ENCODE results near the gene PBX1. TPM values are rescaled to one million over a fixed set of nuclear protein-coding genes. Genes with fewer than 3 reads are reported as not detected.

Gene PBX1
- total RNA-seq, 1 donor from 2014 or later = 44.2 TPM

DNA sequence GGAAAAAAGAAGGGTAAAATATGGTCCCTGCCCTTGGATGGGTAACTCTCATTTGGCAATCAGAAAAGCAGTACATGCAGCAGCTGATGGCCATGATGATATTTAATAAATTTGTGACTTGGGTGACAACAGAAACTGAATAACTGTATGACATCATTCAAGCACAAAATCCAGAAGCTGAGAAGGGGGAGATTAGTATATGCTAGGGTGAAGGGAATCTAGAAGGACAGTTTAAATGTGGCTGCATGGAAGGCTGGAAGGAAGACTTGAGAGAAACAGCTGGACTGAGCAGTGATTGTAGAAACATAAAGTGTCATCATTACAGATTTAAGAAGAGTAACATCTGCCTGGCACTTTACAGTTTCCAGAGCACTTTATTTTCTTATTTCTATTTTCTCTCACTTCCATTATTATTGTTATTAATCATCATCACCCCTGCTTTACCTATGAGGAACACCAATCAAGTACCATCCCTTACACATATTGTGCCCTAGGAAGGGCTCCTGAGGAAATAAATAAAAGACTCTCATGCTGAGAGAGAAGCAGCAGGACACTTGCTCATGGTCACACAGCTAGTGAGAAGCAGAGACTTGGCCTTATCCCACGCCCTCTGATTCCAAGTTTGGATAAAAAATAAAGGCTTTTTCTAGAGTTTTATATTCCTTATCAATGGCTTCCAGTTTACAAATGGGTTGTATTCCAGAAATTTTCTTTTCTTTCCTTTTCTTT is 207.2 kb downstream of the PBX1 start:
- Mint-ChIP-seq H3K4me1 (ENCODE audit: unreplicated experiment) (peaks cover 5% of the 10 kb centered on the region), H3K9me3 (ENCODE audit: unreplicated experiment) (no peaks in the 10 kb centered on the region), H3K36me3 (ENCODE audit: low read depth, unreplicated experiment) (no peaks in the 10 kb centered on the region), H3K4me3 (ENCODE audit: unreplicated experiment) (no peak overlapping the region), H3K27ac (ENCODE audit: unreplicated experiment) (no peak overlapping the region), H3K27me3 (ENCODE audit: unreplicated experiment) (peaks cover 1% of the 10 kb centered on the region)
- TF ChIP-seq, protein P1, sequence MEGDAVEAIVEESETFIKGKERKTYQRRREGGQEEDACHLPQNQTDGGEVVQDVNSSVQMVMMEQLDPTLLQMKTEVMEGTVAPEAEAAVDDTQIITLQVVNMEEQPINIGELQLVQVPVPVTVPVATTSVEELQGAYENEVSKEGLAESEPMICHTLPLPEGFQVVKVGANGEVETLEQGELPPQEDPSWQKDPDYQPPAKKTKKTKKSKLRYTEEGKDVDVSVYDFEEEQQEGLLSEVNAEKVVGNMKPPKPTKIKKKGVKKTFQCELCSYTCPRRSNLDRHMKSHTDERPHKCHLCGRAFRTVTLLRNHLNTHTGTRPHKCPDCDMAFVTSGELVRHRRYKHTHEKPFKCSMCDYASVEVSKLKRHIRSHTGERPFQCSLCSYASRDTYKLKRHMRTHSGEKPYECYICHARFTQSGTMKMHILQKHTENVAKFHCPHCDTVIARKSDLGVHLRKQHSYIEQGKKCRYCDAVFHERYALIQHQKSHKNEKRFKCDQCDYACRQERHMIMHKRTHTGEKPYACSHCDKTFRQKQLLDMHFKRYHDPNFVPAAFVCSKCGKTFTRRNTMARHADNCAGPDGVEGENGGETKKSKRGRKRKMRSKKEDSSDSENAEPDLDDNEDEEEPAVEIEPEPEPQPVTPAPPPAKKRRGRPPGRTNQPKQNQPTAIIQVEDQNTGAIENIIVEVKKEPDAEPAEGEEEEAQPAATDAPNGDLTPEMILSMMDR (IDR thresholded peaks at IDR 0.05; ENCODE audit: unreplicated experiment) = no peak
- no peak for DNase-seq (ENCODE audit: low spot score)

DNA sequence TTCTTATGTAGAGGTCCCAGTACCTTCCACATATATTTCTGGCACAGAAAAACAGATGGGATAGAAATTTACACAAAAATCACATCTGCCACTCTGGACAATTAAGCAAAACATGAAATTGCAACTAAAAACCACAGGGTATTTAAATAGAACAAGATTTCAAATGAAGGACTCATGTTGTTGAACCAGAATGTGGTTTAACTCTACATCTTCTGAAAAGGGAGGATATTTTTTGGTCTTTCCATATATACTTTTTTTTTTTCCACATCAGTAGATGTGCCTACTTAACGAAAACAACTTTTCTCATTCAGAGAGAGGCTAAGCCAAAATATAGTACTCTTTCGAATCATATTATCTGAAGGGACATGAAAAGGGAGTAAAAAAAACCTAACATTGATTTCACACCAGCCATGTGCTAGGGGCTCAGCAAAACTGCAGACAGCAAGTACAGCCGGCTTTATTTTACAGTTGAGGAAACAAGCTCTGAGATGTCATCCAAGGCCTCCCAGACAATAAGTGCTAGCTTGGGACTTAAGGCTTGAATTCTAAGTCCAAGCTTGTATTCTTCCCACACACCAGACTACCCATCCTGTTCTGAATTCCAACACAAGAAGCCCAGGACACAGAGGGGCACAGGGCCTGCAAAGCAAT is 208.9 kb downstream of the PBX1 start:
- TF ChIP-seq, protein P1 (IDR thresholded peaks at IDR 0.05; ENCODE audit: unreplicated experiment) = no peak
- H3K36me3 Mint-ChIP-seq (ENCODE audit: low read depth, unreplicated experiment) = no peaks in the 10 kb centered on the region
- peaks cover 1% of the 10 kb centered on the region for H3K27me3 Mint-ChIP-seq (ENCODE audit: unreplicated experiment)
- H3K4me1 Mint-ChIP-seq (ENCODE audit: unreplicated experiment) = peaks cover 11% of the 10 kb centered on the region
- H3K4me3 Mint-ChIP-seq (ENCODE audit: unreplicated experiment) = no peak overlapping the region
- no peak overlapping the region for H3K27ac Mint-ChIP-seq (ENCODE audit: unreplicated experiment)
- H3K9me3 Mint-ChIP-seq (ENCODE audit: unreplicated experiment) = no peaks in the 10 kb centered on the region
- no peak for DNase-seq (ENCODE audit: low spot score)

DNA sequence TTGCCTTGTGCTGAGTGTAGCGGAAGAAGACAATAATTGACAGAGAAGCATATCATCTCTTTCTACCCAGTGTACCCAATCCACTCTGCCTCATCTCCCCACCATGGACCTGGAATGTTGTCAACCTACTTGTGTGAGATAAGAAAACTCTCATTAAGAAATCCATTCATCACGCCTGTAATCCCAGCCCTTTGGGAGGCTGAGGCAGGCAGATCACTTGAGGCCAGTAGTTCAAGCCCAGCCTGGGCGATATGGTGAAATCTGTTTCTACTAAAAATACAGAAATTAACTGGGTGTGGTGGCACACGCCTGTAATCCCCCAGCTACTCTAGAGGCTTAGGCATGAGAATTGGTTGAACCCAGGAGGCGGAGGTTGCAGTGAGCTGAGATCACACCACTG is 209.6 kb downstream of the PBX1 start:
- TF ChIP-seq, protein P1 (IDR thresholded peaks at IDR 0.05; ENCODE audit: unreplicated experiment) = no peak
- no peak overlapping the region for H3K4me3 Mint-ChIP-seq (ENCODE audit: unreplicated experiment)
- H3K4me1 Mint-ChIP-seq (ENCODE audit: unreplicated experiment) = peaks cover 11% of the 10 kb centered on the region
- no peaks in the 10 kb centered on the region for H3K9me3 Mint-ChIP-seq (ENCODE audit: unreplicated experiment)
- no peak for DNase-seq (ENCODE audit: low spot score)
- no peaks in the 10 kb centered on the region for H3K36me3 Mint-ChIP-seq (ENCODE audit: low read depth, unreplicated experiment)
- H3K27me3 Mint-ChIP-seq (ENCODE audit: unreplicated experiment) = peaks cover 1% of the 10 kb centered on the region
- no peak overlapping the region for H3K27ac Mint-ChIP-seq (ENCODE audit: unreplicated experiment)

DNA sequence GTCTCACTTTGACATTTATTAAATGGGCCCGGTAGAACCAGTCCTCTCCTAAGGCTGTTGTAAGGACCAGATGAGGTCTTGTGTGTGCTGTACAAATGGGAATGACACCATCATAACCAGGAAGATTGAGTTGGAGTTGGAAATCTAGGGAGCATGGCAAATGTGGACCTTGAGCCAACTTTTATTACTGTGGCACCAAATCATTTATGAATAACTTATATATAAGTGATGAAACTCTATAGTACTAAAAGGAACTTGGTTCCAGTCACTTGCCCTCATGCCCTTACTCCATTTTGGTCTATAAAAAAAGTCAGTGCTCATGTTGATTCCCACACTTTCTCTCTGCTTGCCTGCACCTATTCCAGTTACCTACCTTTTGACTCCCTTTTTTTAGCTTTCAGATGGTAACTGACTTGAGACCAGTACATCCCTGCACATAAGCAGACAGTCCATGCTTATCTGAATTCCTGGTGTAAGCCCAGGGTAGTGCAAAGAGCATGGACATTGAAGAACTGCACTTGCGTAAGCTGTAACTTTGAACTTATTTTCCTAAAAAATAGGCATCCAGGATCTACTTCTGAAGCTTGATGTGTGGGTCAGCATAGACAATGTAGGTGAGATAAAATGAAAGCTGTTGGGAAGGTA is 210.6 kb downstream of the PBX1 start:
- H3K27me3 Mint-ChIP-seq (ENCODE audit: unreplicated experiment) = peaks cover 1% of the 10 kb centered on the region
- TF ChIP-seq, protein P1 (IDR thresholded peaks at IDR 0.05; ENCODE audit: unreplicated experiment) = no peak
- no peaks in the 10 kb centered on the region for H3K36me3 Mint-ChIP-seq (ENCODE audit: low read depth, unreplicated experiment)
- DNase-seq (ENCODE audit: low spot score) = no peak
- no peak overlapping the region for H3K27ac Mint-ChIP-seq (ENCODE audit: unreplicated experiment)
- H3K4me1 Mint-ChIP-seq (ENCODE audit: unreplicated experiment) = peaks cover 11% of the 10 kb centered on the region
- no peaks in the 10 kb centered on the region for H3K9me3 Mint-ChIP-seq (ENCODE audit: unreplicated experiment)
- no peak overlapping the region for H3K4me3 Mint-ChIP-seq (ENCODE audit: unreplicated experiment)

DNA sequence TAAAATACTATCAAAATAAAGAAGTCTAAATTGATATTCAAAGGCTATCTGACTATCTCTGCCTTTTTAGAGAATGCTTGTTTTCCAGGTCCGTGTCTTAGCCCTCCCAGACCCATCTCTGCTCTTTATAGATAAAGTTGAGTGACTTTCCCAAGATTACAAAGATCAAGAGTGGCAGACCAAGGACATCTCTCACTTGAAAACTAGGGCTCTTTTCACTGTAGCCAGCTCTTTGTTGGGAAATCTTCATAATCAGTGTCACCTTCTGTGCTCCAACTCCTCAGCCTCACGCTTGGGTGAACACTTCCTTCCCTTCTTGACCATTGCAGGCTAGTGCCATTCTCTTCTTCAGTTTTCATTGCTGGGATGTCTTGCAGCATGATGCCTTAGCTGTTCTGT is 211.1 kb downstream of the PBX1 start:
- no peak for DNase-seq (ENCODE audit: low spot score)
- no peak overlapping the region for H3K27ac Mint-ChIP-seq (ENCODE audit: unreplicated experiment)
- TF ChIP-seq, protein P1 (IDR thresholded peaks at IDR 0.05; ENCODE audit: unreplicated experiment) = no peak
- no peaks in the 10 kb centered on the region for H3K36me3 Mint-ChIP-seq (ENCODE audit: low read depth, unreplicated experiment)
- peaks cover 1% of the 10 kb centered on the region for H3K27me3 Mint-ChIP-seq (ENCODE audit: unreplicated experiment)
- no peak overlapping the region for H3K4me3 Mint-ChIP-seq (ENCODE audit: unreplicated experiment)
- H3K9me3 Mint-ChIP-seq (ENCODE audit: unreplicated experiment) = no peaks in the 10 kb centered on the region
- H3K4me1 Mint-ChIP-seq (ENCODE audit: unreplicated experiment) = peaks cover 11% of the 10 kb centered on the region
